ENCODE measurements around the gene PAM. TPM values are rescaled to one million over a fixed set of nuclear protein-coding genes. Genes with fewer than 3 reads are reported as not detected.
"Not testable (repeated sequence)": the region's sequence is repeated elsewhere in the genome, so short reads cannot be mapped to it uniquely, and the experiment has no call there.

Gene PAM
- total RNA-seq, 1 experiment from 2014 or later, result 90.0 TPM

- H4K20me1 ChIP-seq (ENCODE audit: low read length), result no peaks in the 10 kb centered on the region
- no peaks in the 10 kb centered on the region for H3K79me2 ChIP-seq (ENCODE audit: low read length)
- ChIA-PET POLR2A (ENCODE audit: unreplicated experiment) (no interaction called here), CTCF (no interaction called here)
- H3K9ac ChIP-seq (ENCODE audit: low read length), result no peak overlapping the region
- no peaks in the 10 kb centered on the region for H3K36me3 ChIP-seq (ENCODE audit: low read depth, low read length)
- H3K9me2 ChIP-seq (replicated peaks; ENCODE audit: low read length), result no peaks in the 10 kb centered on the region
- TF ChIP-seq EZH2 (IDR thresholded peaks at IDR 0.05; ENCODE audit: low read length, unreplicated experiment) (no peak), EZH2phosphoT487 (IDR thresholded peaks at IDR 0.05; ENCODE audit: borderline replicate concordance, low read length) (no peak)
- TF ChIP-seq, protein P1, sequence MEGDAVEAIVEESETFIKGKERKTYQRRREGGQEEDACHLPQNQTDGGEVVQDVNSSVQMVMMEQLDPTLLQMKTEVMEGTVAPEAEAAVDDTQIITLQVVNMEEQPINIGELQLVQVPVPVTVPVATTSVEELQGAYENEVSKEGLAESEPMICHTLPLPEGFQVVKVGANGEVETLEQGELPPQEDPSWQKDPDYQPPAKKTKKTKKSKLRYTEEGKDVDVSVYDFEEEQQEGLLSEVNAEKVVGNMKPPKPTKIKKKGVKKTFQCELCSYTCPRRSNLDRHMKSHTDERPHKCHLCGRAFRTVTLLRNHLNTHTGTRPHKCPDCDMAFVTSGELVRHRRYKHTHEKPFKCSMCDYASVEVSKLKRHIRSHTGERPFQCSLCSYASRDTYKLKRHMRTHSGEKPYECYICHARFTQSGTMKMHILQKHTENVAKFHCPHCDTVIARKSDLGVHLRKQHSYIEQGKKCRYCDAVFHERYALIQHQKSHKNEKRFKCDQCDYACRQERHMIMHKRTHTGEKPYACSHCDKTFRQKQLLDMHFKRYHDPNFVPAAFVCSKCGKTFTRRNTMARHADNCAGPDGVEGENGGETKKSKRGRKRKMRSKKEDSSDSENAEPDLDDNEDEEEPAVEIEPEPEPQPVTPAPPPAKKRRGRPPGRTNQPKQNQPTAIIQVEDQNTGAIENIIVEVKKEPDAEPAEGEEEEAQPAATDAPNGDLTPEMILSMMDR (conservative IDR thresholded peaks at IDR 0.05; ENCODE audit: low read depth, low read length), result no peak
- no peak overlapping the region for H2AFZ ChIP-seq (ENCODE audit: low read length)
- no TSS peak for BruUV-seq (replicated peaks)
- H3K27ac ChIP-seq (ENCODE audit: low read length), result no peak overlapping the region
- no peak for ATAC-seq
- peaks cover 9% of the 10 kb centered on the region; the same call in 1 of the 2 replicates for H3K4me1 ChIP-seq (ENCODE audit: insufficient read depth, low read length)
- H3F3A ChIP-seq (ENCODE audit: low read length, unreplicated experiment), result no peaks in the 10 kb centered on the region
- H3K9me3 ChIP-seq (ENCODE audit: low read length), result no peaks in the 10 kb centered on the region
- no peak overlapping the region for H3K4me3 ChIP-seq (ENCODE audit: low read length)
- intact Hi-C loops (cut with micrococcal nuclease), result no loop called here
- H3K27me3 ChIP-seq (ENCODE audit: low read length), result no peaks in the 10 kb centered on the region
- no peak for DNase-seq
- no peak overlapping the region for H3K4me2 ChIP-seq (ENCODE audit: low read length)
Measured at GRCh38 chr5:102999191-102999590, 244.1 kb downstream of the PAM start.

- H3K9me3 ChIP-seq (ENCODE audit: low read length); DNase-seq; H3K4me1 ChIP-seq (ENCODE audit: insufficient read depth, low read length); intact Hi-C loops (cut with micrococcal nuclease); H4K20me1 ChIP-seq (ENCODE audit: low read length); H2AFZ ChIP-seq (ENCODE audit: low read length); H3K9ac ChIP-seq (ENCODE audit: low read length); H3K4me2 ChIP-seq (ENCODE audit: low read length); ATAC-seq; POLR2A ChIA-PET (ENCODE audit: unreplicated experiment); H3F3A ChIP-seq (ENCODE audit: low read length, unreplicated experiment); H3K27ac ChIP-seq (ENCODE audit: low read length); H3K27me3 ChIP-seq (ENCODE audit: low read length); H3K4me3 ChIP-seq (ENCODE audit: low read length); H3K36me3 ChIP-seq (ENCODE audit: low read depth, low read length); BruUV-seq (replicated peaks); H3K9me2 ChIP-seq (replicated peaks; ENCODE audit: low read length); CTCF ChIA-PET; H3K79me2 ChIP-seq (ENCODE audit: low read length): not testable (repeated sequence)
Measured at GRCh38 chr5:102999621-103000020, 244.5 kb downstream of the PAM start.

- no peaks in the 10 kb centered on the region for H3K9me2 ChIP-seq (replicated peaks; ENCODE audit: low read length)
- no peaks in the 10 kb centered on the region for H3K79me2 ChIP-seq (ENCODE audit: low read length)
- H3K4me1 ChIP-seq (ENCODE audit: insufficient read depth, low read length), result peaks cover 9% of the 10 kb centered on the region; the same call in 1 of the 2 replicates
- no peaks in the 10 kb centered on the region for H3K27me3 ChIP-seq (ENCODE audit: low read length)
- H2AFZ ChIP-seq (ENCODE audit: low read length), result no peak overlapping the region
- no peaks in the 10 kb centered on the region for H3K9me3 ChIP-seq (ENCODE audit: low read length)
- ATAC-seq (no peak), DNase-seq (no peak)
- ChIA-PET CTCF (no interaction called here), POLR2A (ENCODE audit: unreplicated experiment) (no interaction called here)
- TF ChIP-seq EZH2 (IDR thresholded peaks at IDR 0.05; ENCODE audit: low read length, unreplicated experiment) (no peak), EZH2phosphoT487 (IDR thresholded peaks at IDR 0.05; ENCODE audit: borderline replicate concordance, low read length) (no peak)
- TF ChIP-seq, protein P1 (conservative IDR thresholded peaks at IDR 0.05; ENCODE audit: low read depth, low read length), result no peak
- H3K4me2 ChIP-seq (ENCODE audit: low read length), result no peak overlapping the region
- no peak overlapping the region for H3K9ac ChIP-seq (ENCODE audit: low read length)
- intact Hi-C loops (cut with micrococcal nuclease), result no loop called here
- H3K27ac ChIP-seq (ENCODE audit: low read length), result no peak overlapping the region
- H3K36me3 ChIP-seq (ENCODE audit: low read depth, low read length), result no peaks in the 10 kb centered on the region
- H3F3A ChIP-seq (ENCODE audit: low read length, unreplicated experiment), result no peaks in the 10 kb centered on the region
- no peaks in the 10 kb centered on the region for H4K20me1 ChIP-seq (ENCODE audit: low read length)
- no peak overlapping the region for H3K4me3 ChIP-seq (ENCODE audit: low read length)
- no TSS peak for BruUV-seq (replicated peaks)
Measured at GRCh38 chr5:103000089-103000488, 245.0 kb downstream of the PAM start.

Measured in PC-3 (cell line).